ENCODE data around the gene PGLYRP3.
A peak's percentile ranks its signal among the peaks of the same experiment; 100 is the strongest.

Gene PGLYRP3, protein sequence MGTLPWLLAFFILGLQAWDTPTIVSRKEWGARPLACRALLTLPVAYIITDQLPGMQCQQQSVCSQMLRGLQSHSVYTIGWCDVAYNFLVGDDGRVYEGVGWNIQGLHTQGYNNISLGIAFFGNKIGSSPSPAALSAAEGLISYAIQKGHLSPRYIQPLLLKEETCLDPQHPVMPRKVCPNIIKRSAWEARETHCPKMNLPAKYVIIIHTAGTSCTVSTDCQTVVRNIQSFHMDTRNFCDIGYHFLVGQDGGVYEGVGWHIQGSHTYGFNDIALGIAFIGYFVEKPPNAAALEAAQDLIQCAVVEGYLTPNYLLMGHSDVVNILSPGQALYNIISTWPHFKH

DNA sequence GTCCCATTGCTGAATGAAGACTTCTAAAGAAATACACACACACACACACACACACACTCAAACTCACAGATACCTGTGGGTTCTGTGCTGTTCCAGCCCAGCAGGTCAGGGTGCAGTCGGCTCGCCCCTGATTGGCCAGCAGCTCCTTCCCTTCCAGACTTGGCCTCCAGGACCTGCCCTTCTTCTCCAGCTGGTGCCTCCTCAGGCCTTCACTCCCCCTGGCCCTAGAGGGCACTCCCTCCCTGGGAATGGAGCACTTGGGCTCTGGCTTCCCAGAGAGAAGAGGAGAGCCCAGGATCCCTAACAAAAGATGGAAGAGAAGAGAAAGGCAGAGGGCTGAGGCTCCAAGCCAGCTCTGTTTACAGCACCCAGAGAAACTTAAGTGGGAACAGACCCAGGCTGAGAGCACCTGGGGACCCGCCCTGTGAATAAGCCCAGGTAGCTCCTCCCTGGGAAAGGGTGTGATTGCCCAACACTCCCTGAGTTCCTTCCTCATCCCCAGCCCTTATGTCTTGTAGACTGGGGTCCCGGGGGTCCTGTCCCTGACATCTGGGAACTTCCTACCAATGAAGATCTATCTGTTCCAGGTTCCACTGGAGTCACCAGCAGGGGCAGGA, at the start of gene PGLYRP3:
TSS of gene PGLYRP3 (minus strand) at position 383 of the 617 bp plus-strand sequence. CDS start 2,287 bp downstream, outside the sequence.
- DNase-seq = no peak

DNA sequence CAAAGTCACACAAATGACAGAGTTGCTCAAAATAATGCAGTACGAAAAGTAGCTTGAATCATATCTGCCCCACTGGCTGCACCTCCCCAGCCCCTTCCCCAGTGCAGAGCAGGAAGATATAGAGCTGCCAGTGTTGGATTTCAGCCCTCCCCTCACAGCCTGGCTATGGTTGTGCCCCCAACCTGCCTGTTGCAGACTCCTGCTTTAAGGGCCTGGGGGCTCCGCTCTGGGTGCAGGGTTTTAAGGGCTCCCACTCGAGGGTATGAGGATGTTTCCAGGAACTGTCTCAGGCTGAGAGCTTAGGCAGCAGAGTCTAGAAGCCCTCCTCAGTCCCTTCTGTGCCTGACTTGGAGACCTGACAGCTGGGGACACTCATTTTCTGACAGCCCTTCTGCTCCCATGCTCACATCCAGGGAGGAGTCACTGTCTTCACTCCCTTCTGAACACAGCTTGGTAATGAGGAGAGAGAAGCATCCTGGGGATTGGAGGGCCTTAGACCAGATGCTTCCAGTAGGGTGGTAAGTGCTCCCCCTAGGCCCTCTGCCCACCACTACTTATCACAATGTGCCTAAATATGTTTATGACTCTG, 49.5 kb upstream of the PGLYRP3 start:
- DNase-seq = no peak

DNA sequence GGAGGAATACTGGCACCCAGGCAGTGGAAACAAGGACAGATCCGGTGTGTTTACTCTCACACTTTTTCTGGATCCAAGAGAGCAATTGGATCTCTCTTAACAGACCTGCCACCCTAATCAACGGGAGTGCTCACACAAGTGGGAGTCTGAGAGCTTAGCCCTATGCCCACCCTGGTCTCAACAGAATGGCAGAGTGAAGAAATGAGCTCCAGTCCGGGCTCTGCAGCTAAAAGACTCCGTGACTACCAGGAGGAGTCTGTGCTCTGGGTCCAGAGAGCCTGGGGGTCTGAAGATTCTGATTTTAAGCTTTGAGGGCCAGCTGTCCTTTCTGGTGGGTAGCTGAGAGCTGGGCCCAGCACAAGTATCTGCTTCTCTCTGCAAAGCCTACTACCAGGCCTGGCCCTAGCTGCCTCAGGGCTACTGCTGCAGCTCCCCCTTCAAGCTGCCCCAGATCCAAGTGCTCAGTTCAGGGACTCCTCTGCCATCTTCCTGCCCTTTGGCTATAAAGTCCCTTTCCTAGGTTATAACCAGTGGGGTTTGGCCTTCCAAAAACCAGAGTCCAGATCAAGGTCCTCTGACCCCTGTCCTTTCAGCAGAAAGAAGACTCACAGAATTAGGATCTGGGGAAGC, 48.8 kb upstream of the PGLYRP3 start:
- DNase-seq = no peak

DNA sequence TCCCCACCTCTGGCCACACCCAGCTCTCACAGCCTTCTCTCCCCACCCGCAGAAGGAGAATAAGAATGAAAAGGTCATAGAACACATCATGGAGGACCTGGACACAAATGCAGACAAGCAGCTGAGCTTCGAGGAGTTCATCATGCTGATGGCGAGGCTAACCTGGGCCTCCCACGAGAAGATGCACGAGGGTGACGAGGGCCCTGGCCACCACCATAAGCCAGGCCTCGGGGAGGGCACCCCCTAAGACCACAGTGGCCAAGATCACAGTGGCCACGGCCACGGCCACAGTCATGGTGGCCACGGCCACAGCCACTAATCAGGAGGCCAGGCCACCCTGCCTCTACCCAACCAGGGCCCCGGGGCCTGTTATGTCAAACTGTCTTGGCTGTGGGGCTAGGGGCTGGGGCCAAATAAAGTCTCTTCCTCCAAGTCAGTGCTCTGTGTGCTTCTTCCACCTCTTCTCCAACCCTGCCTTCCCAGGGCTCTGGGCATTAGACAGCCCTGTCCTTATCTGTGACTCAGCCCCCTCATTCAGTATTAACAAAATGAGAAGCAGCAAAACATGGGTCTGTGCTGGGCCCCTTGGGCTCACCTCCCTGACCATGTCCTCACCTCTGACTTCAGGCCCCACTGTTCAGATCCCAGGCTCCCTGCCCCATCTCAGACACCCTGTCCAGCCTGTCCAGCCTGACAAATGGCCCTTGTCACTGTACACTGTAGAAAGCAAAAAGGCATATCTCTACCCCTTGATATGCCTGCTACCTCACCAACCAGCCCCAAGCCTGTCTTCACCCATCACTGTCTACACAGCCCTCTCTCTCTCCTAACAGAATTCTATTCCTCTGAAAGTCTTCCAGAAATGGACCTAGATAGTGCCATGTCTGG, 48.1 kb upstream of the PGLYRP3 start:
- DNase-seq = no peak

DNA sequence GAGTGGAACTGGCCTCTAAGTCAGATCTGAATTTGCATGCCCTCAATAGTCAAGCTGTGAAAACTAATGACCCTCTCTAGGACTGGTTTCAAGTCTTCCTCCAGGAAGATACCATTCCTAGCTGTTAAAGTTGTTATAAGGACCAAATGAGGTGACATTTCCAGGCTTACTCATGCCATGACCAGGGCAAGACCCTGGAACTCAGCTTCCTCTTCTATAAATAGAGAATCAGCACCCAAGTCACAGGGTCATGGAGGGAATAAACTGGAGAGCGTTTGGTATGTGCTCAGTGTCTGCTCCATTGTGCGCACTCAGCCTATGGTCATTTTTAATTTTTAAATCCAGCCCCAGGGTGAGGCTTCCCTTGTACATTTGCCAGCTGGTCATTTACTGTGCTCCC, 47.4 kb upstream of the PGLYRP3 start:
- DNase-seq = peak; percentile 12

DNA sequence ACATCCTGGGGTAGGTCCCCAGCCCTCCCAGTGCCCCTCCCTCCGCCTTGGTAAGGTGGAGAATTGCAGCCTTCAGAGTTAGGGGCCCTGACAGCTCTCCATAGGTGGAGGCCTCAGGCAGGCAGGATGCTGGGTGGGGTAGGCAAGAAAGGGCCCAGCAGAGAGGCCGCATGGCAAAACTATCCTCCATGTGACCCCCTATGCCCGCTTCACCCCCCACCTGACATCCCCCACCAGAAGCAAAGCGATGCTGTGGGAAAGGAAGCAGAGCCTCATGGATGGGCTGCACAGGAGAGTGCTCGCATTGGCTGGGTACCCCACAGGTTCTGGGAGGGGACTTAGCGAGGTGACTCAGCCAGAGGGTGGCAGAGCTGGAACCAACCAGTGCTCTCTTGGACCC, 46.5 kb upstream of the PGLYRP3 start:
- DNase-seq = no peak

DNA sequence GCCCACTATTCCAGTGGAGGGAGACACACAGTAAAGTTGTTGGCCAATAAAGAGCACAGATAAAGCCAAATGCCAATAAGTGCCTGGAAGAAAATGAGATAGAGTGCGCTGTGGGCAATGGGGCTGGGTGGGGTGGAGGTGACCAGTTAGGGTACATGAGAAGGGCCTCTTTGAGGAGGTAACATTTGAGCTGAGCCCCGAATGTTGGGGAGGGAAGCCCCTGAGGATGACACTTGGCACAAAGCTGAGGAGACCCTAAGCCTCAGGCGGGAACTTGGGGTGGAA, 45.9 kb upstream of the PGLYRP3 start:
- no peak for DNase-seq

DNA sequence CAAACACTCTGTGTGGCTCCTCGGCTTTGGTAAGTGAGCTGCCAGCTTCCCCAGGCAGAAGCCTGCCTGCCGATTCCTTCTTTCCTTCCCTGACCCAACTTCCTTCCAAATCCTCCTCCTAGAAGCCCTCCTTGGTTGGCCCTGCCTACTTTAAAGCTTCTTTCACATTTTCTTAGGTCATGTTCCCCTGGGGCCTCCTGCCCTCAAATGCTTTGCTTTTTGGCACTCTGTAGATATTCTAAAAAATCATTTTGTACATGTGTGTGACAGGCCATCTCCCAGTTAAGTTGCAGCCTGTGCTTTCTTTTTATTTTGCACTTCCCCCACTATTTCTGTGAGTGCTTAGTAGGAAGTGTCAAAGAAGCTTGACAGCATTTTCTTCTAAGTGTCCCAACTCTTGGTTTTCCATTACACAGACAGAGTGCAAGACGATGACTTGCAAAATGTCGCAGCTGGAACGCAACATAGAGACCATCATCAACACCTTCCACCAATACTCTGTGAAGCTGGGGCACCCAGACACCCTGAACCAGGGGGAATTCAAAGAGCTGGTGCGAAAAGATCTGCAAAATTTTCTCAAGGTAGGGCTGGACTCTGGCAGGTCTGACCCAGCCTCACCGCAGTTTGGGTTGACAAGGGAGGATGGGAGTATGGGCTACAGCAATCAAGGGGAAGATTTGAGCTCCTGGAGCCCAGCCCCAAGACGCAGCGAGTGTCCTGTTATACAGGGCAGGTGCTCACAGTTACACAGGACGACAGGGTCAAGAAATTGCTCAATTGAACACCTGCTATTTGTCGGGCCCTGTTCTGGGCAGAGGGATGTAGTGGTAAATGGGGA, 45.3 kb upstream of the PGLYRP3 start, which contains the start of gene S100A9:
TSS of gene S100A9 (plus strand) at position 2 of the 838 bp plus-strand sequence. CDS start at position 432, 430 bp downstream.
- DNase-seq = peak; percentile 9

DNA sequence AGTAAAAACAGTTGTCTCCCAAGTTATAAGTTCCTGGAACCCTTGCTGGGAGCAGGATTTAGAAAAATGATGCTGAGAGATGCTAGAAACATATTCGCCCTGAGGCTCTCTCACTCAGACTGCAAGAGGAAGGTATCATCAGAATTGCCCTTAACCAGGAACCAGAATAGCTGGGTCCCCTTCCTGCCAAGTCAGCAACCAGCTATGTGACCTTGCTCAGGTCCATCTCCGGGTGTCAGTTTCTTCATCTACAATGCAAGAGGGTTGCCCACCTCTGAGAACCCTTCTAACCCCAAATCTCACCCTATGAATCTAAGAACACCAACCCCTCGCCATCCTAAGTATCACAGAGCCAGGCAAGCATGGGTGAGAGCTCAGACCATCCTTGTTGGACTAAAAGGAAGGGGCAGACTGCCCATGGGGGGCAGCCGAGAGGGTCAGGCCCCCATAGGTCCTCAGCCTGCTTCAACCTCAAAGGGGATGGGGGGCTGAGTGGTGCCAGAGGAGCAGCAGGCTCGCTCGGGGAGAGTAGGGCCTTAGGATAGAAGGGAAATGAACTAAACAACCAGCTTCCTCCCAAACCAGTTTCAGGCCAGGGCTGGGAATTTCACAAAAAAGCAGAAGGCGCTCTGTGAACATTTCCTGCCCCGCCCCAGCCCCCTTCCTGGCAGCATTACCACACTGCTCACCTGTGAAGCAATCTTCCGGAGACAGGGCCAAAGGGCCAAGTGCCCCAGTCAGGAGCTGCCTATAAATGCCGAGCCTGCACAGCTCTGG, 44.5 kb upstream of the PGLYRP3 start:
- DNase-seq = peak; percentile 63

DNA sequence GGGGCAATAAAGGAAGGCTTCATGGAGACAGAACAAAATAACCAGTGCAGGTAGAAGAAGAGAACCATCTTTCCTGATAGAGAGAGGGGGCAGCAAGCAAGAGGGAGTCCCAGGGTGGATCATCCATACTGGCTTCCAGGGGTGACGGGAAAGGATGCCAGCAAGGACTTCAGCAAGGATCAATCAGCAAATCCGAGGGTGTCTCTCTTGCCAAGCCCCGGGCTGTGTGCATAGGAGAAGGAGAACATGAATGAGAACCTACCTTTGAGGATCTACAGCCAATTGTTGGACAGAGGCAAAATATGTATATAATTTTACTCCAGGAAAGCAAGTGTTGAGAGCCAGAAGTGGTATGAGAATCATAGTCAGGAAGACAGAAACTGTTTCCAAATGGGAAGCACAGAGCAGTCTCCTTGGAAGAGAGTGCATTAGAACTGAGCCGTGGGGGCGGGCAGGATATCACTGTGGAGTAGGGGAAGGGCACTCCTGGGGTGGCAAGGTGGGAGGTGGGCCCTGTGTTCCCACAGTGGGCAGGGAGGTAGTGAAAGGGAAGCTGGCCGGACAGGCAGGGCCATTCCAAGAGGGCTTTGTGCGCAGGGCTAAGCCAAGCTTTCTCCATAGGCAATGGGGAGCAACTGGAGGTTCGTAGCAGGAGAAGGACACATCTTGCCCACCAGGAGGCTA, 43.8 kb upstream of the PGLYRP3 start:
- no peak for DNase-seq

DNA sequence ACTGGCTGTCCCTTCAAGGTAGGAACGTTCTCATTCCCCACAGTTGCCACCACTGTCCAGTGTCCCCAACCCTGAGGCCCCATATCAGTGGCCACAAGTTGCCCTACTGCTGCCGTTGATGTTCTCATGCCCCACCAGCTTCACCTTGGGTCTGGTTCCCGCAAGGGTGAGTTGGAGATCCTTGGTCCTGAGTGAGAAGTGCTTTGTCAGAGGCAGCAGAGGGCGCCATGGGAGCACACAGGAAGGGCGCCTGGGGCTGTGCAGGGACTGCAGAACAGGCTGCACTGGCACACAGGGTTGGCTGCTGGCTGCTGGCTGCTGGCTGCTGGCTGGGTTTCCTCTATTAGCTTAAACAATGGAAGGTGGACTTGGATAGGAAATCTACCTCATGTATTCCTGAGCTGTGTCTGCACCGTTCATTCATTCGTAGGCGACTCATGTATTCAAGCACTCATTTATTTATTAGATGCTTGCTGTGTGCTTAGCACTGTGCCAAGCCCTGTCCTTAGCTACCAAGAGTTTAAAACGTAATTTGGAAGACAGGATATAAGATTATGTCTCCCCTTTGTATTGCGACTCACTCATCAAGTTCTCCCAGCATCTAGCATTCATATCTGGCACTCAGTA, 42.8 kb upstream of the PGLYRP3 start:
- peak; percentile 78 for DNase-seq

DNA sequence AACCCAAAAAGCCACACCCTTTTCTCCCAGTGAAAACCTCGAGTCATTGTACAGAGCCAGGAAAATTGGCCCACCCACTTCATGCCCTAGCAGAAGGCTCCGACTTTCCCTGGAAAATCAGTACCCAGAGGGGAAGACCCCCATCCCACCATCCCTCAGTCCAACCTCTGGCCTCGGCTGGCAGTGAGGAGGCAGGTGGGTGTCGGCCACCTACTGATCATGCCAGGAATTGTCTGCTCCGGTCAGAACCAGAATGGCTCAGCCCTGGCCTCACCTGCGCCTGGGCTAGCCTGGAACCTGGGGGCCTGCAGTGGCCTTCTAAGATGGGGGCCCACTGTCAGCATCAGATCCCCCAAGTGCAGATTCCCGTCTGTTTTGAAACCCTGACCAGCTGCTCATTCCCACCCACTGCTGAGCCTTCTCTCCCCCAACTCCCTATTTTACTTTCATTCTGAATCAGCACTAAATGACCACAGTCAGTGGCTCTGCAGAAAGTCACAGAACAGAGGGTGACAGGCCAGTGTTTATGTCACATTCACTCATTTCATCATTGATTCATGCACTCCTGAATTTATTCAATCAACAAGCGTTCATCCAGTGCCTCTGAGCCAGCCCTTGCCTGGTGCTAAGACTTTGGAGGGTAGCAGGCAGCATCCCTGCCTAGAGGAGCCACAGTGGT, 41.9 kb upstream of the PGLYRP3 start:
- DNase-seq = no peak

DNA sequence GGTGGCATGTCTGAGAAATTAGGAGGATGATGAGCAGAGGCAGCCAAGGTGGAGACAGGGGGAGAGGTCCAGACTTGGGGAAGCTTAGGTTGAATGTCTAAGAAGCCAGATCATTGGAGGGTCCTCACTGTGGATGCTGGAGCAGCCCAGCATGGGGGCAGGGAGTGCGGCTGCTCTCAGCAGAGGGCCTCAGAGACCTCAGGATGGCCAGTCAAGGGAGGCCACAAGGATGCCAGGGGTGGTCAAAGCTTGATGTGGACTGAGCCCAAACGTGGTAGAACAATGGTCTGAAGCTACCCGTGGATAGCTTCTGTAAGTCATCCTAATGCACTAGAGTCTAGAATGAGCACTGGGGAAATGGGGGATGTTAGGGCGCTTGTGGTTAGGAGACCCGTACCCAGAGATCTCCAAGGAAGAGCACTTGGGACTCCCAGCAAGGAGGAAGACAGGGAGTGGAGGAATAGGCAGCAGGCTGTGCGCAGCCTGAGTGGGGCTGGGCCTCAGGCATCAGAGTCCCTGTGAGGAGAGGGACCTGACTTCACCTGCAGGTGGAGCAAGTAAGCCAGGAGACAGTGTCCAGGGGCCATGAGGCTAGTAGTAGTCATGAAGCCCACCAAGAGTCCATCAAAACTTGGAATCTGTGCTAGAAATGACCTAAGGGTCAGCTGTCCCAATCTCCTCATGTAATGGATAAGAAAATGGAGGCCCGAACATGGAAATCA, 40.6 kb upstream of the PGLYRP3 start:
- no peak for DNase-seq

DNA sequence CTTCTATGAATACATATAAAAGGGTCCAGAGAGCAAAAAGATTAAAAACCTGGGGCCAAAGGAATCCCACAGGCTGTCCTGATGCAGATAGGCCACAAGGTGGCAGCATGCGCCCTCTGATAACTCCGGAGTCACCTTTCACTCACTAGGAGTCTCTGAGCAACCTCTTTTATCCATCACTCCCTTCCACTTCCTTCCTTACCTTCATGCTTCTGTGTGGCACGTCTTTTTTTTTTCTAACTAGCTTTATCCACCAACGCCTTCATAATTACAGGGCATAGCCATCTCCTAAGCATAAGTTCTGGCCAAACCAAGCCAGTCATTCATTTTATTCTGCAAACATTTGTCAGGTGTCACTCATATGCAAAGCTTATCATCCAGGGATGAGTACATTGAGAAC, 39.8 kb upstream of the PGLYRP3 start:
- peak; percentile 55 for DNase-seq

DNA sequence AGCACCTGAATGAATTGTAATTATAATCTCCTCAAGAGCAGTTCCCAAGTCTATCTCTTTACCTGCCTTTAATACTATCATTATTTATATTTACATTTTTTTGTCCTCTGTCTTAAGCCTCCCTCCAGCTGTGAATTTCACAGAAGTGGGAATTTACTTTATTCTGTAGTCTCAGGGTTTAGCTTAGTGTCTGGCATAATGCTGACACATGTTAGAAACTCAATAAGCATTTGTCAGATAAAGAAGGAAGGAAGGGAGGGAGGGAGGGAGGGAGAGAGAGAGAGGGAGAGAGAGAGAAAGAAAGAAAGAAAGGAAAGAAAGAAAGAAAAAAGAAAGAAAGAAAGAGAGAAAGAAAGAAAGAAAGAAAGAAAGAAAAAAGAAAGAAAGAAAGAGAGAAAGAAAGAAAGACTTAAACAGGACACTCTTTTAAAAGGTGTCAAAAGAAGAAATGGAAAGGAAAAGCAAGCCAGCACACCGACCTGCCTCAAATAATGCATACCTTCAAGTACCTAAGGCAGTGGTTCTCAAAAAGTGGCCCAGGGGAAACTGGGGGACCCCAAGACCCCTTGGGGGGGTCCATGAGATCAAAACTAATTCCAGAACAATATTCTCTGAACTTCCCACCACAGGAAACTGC, 37.7 kb upstream of the PGLYRP3 start:
- DNase-seq = no peak

DNA sequence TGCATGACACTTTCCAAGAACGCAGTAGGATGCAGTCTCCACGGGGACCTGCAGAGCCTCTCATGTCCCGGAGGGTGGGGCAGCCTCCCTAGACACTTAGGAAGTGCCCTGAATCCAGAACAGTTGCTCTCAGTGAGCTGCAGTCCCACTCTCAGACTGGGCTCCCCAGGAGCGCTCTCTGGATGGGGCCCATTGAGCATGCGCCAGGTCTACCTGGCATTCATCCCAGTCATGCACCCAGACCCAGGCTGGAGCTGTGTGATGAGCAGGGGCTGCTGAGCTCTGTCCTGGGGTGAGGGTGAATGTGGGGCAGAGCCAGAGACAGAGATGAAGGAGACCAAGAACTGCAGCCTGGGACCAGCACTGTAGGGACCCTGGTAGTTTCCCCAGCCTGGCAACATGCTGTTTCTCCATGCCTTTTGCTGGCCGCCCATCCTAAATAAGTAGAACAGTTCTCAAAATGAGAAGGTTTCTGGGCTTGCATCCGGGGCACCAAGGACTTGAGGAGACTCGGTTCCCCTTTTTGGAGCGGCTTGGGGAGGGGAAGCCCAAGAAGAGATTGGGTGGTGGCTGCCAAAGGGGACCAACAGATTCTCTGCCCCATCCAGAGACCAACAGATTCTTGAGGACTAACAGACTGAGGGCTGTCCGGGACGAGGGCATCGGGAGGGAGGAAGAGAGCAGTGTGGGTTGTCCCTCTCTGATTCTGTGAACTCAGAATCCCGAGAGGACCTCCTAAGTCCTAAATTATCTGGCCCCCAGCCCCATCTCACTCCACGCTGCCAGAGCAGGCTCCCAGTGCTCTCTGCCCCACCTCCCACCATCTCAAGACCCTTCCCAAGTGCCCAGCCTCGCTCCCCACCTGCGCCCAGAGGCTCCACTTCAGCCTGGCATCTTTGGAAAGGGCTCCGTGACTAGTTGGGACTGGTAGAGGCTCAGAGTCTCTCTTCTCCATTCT, 36.9 kb upstream of the PGLYRP3 start:
- peak; percentile 52 for DNase-seq
